Keratinocyte (primary cell): ENCODE data around the gene C2orf49. TPM values are rescaled to one million over a fixed set of nuclear protein-coding genes. Genes with fewer than 3 reads are reported as not detected.

Experiments used
- DNase-seq: peaks from one replicate; pipeline ENCODE4 v3.0.0-alpha.2; 2011; ENCODE audit warnings: low read depth, missing footprints, low spot score
- FAIRE-seq: peaks from 2 replicates; lab custom pipeline; 2011; peaks lifted over from hg19 to GRCh38; lab: Jason Lieb, UNC
- H2AFZ ChIP-seq: 2 replicates; pipeline ENCODE4 v1.6.0; 2012; ENCODE audit warnings: low read length, control low read depth, inconsistent platforms; ENCODE audit not compliant: control insufficient read depth
- H3K27ac ChIP-seq: 2 replicates; pipeline ENCODE4 v1.5.1; 2011; ENCODE audit warnings: low read length; ENCODE audit not compliant: control insufficient read depth, insufficient read depth
- H3K27me3 ChIP-seq: 3 replicates; pipeline ENCODE4 v1.6.0; 2011; ENCODE audit warnings: low read length; ENCODE audit not compliant: control insufficient read depth, insufficient read depth; ENCODE audit errors: extremely low read depth
- H3K36me3 ChIP-seq, 2 experiments: 2 replicates in 1 of 2; 3 replicates in 1 of 2; pipeline ENCODE4 v1.5.1; 2011; ENCODE audit warnings: low read length in 2 of 2, mild to moderate bottlenecking in 1 of 2; ENCODE audit not compliant: control insufficient read depth in 2 of 2, insufficient read depth in 2 of 2; ENCODE audit errors: extremely low read depth in 1 of 2
- H3K4me1 ChIP-seq: 3 replicates; pipeline ENCODE4 v1.5.1; 2011; ENCODE audit warnings: low read length; ENCODE audit not compliant: control insufficient read depth, insufficient read depth; ENCODE audit errors: extremely low read depth
- H3K4me2 ChIP-seq: 3 replicates; pipeline ENCODE4 v1.6.0; 2011; ENCODE audit warnings: low read depth, low read length; ENCODE audit not compliant: control insufficient read depth, insufficient read depth; ENCODE audit errors: extremely low read depth
- H3K4me3 ChIP-seq, 3 experiments: fragments of 200-600 bp in 1 of 3; sonication (generic) in 1 of 3; 2 replicates in 2 of 3; 3 replicates in 1 of 3; pipeline ENCODE4 v1.5.1; 2011 to 2016; ENCODE audit warnings: low read length in 3 of 3, mild to moderate bottlenecking in 3 of 3, control low read depth in 2 of 3, inconsistent platforms in 1 of 3, low read depth in 1 of 3, mixed read lengths in 1 of 3, mixed run types in 1 of 3, moderate library complexity in 1 of 3; ENCODE audit not compliant: control insufficient read depth in 2 of 3, insufficient read depth in 2 of 3; ENCODE audit errors: extremely low read depth in 1 of 3
- H3K79me2 ChIP-seq: 2 replicates; pipeline ENCODE4 v1.6.0; 2012; ENCODE audit warnings: low read length; ENCODE audit not compliant: control insufficient read depth, insufficient read depth
- H3K9ac ChIP-seq: 3 replicates; pipeline ENCODE4 v1.6.0; 2011; ENCODE audit warnings: low read length; ENCODE audit not compliant: control insufficient read depth, insufficient read depth; ENCODE audit errors: extremely low read depth
- H3K9me1 ChIP-seq: 3 replicates; pipeline ENCODE4 v1.6.0; 2011; ENCODE audit warnings: low read length; ENCODE audit not compliant: control insufficient read depth, insufficient read depth; ENCODE audit errors: extremely low read depth
- H3K9me3 ChIP-seq: 2 replicates; pipeline ENCODE4 v1.5.1; 2012; ENCODE audit warnings: low read depth, low read length; ENCODE audit not compliant: control insufficient read depth
- H4K20me1 ChIP-seq: 3 replicates; pipeline ENCODE4 v1.6.0; 2011; ENCODE audit warnings: low read length; ENCODE audit not compliant: control insufficient read depth, insufficient read depth; ENCODE audit errors: extremely low read depth
- CTCF ChIP-seq, 3 experiments: IDR thresholded peaks in 1 of 3; conservative IDR thresholded peaks in 1 of 3; optimal IDR thresholded peaks in 1 of 3; 2 replicates in 2 of 3; 3 replicates in 1 of 3; pipeline versions ENCODE3 to v1.5.1; 2011; ENCODE audit warnings: low read length in 3 of 3, mild to moderate bottlenecking in 3 of 3, moderate library complexity in 2 of 3, control low read depth in 1 of 3, inconsistent platforms in 1 of 3; ENCODE audit not compliant: insufficient read depth in 2 of 3; ENCODE audit errors: extremely low read depth in 1 of 3
- EZH2 ChIP-seq: IDR thresholded peaks from one replicate; pipeline ENCODE4 v1.6.1; 2012; ENCODE audit warnings: inconsistent platforms, mild to moderate bottlenecking, low read length, moderate library complexity
- dilution Hi-C: fragments of 300-500 bp; cut with MboI; formaldehyde crosslinking; loops from one replicate; pipeline ENCODE4 v1.7.0; 2020; ENCODE audit warnings: low sequenced_read_pairs; ENCODE audit not compliant: extremely low pct_ligation_motif_present
- polyA plus RNA-seq, 5 experiments: library from polyadenylated mRNA; depleted of rRNA in 3 of 5; stranded (reverse) in 3 of 5; stranded (forward) in 1 of 5; unstranded in 1 of 5; fragments of >200 nt; gene quantifications; 1 replicate in 1 of 5; 2 replicates in 3 of 5; 3 replicates in 1 of 5; pipeline versions ENCODE4 v1.2.1 to v1.2.3, GENCODE V29; 2011 to 2012; ENCODE audit warnings: missing spikeins in 2 of 5, low read depth in 1 of 5, low replicate concordance in 1 of 5

The C2orf49 gene
- polyA plus RNA-seq, 1 donor (not counting 4 experiments of a cell fraction or from before 2014, with no cell fraction given), result 19.4 TPM

DNA sequence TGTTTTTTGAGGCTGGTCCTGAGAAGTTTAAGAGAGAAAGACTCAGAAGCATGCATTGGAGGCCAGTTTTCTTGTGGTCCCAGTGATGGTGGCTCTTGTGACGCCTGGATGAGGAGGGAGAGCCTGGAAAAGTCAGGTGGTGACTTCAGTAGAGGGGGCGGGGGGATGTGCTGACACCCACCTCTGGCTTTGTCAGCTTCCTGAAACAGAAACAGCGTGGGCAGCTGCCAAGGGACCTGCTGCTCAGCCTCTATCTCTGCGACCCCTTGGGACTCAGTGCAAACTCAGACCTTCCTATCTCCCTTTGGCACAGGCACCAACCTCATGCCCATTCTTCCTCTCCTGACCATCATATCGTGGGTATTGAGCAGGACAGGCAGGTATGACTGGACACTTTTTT, 14.2 kb upstream of the C2orf49 start:
- no peak for TF ChIP-seq EZH2
- no peak for TF ChIP-seq CTCF (optimal IDR thresholded peaks at IDR 0.05 in 1 of 3, IDR thresholded peaks at IDR 0.05 in 1 of 3, conservative IDR thresholded peaks at IDR 0.05 in 1 of 3; ENCODE audit: extremely low read depth in 1 of 3, insufficient read depth in 2 of 3, low read length in 3 of 3)

GRCh38 chr2:105324101-105324500, 13.2 kb upstream of the C2orf49 start:
- Histone ChIP-seq H3K4me3 (peak overlapping the region in 2 of 3 experiments; percentile 34 to 49), H3K27me3 (no peaks in the 10 kb centered on the region), H3K4me1 (peaks cover 45% of the 10 kb centered on the region), H3K4me2 (peak overlapping the region; percentile 71), H3K9me3 (no peaks in the 10 kb centered on the region), H2AFZ (no peak overlapping the region), H3K36me3 (no peaks in the 10 kb centered on the region), H3K9ac (peak overlapping the region; percentile 65), H3K9me1 (no peaks in the 10 kb centered on the region), H4K20me1 (peaks cover 3% of the 10 kb centered on the region), H3K27ac (peak overlapping the region; percentile 73), H3K79me2 (peaks cover 75% of the 10 kb centered on the region)
- DNase-seq (no peak), FAIRE-seq (no peak)
- dilution Hi-C loops, result no loop called here
- no peak for TF ChIP-seq CTCF (optimal IDR thresholded peaks at IDR 0.05 in 1 of 3, IDR thresholded peaks at IDR 0.05 in 1 of 3, conservative IDR thresholded peaks at IDR 0.05 in 1 of 3; ENCODE audit: extremely low read depth in 1 of 3, insufficient read depth in 2 of 3, low read length in 3 of 3)
- no peak for TF ChIP-seq EZH2

More for the DNA sequence above, 14.2 kb upstream of the C2orf49 start:
- H2AFZ ChIP-seq, result no peak overlapping the region
- H3K4me2 ChIP-seq, result no peak overlapping the region
- H4K20me1 ChIP-seq, result no peaks in the 10 kb centered on the region
- H3K4me1 ChIP-seq, result peaks cover 43% of the 10 kb centered on the region
- peaks cover 72% of the 10 kb centered on the region for H3K79me2 ChIP-seq
- H3K27me3 ChIP-seq, result no peaks in the 10 kb centered on the region
- dilution Hi-C loops, result no loop called here
- H3K9me1 ChIP-seq, result no peaks in the 10 kb centered on the region
- no peaks in the 10 kb centered on the region for H3K36me3 ChIP-seq
- H3K9me3 ChIP-seq, result no peaks in the 10 kb centered on the region
- no peak overlapping the region for H3K9ac ChIP-seq
- no peak for FAIRE-seq
- no peak overlapping the region for H3K27ac ChIP-seq
- no peak for DNase-seq
- H3K4me3 ChIP-seq, result no peak overlapping the region
